GM12875 (cell line): ENCODE results near the gene LINGO4.

Source experiments
- H3K4me3 ChIP-seq: one replicate; pipeline ENCODE4 v1.5.1; 2011; ENCODE audit warnings: low read depth, low read length, control low read depth
- CTCF ChIP-seq: IDR thresholded peaks from 2 replicates; pipeline ENCODE4 v1.5.1; 2011; ENCODE audit warnings: low read depth, mild to moderate bottlenecking, control low read depth, inconsistent platforms, low read length, moderate library complexity, borderline replicate concordance; ENCODE audit not compliant: insufficient read depth

LINGO4 gene

GRCh38 chr1:151809290-151809984, 4.2 kb upstream of the LINGO4 start:
- H3K4me3 ChIP-seq: no peak overlapping the region
- no peak for TF ChIP-seq CTCF

GRCh38 chr1:151807766-151808165, 2.5 kb upstream of the LINGO4 start:
- TF ChIP-seq CTCF: no peak
- H3K4me3 ChIP-seq: no peak overlapping the region

GRCh38 chr1:151807131-151807530, 1.9 kb upstream of the LINGO4 start:
- TF ChIP-seq CTCF: no peak
- H3K4me3 ChIP-seq: no peak overlapping the region

- no peak overlapping the region for H3K4me3 ChIP-seq
- TF ChIP-seq CTCF: no peak
Measured at GRCh38 chr1:151806170-151806569, 951 bp upstream of the LINGO4 start.

GRCh38 chr1:151803915-151804314, 1.3 kb downstream of the LINGO4 start:
- no peak overlapping the region for H3K4me3 ChIP-seq
- TF ChIP-seq CTCF: no peak

- H3K4me3 ChIP-seq: no peak overlapping the region
- TF ChIP-seq CTCF: no peak
Measured at GRCh38 chr1:151803164-151803563, 2.1 kb downstream of the LINGO4 start.

GRCh38 chr1:151802372-151802771, 2.8 kb downstream of the LINGO4 start:
- no peak for TF ChIP-seq CTCF
- H3K4me3 ChIP-seq: no peak overlapping the region
